ENCODE data around the gene TMEM185B.

DNA sequence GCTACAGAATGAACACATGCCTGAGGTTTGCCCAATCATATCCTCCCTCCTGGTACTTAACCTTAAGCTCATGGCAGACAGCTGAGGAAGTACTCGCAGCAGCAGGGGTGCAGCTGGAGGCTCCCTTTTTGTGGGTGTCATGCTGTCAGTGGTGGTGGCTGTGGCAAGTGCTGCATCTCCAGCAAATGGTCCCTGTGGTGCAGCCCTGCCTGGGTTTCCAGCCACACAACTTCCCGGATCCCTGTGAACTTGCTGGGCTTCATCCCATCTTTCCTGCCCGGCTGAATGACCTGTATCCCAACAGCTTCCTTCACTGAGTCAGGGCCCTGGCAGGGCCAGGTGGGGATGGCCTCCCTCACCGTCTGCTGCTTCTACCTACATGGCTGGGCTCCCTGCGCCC, 5.0 kb downstream of the TMEM185B start:
- TF ChIP-seq, protein P1, sequence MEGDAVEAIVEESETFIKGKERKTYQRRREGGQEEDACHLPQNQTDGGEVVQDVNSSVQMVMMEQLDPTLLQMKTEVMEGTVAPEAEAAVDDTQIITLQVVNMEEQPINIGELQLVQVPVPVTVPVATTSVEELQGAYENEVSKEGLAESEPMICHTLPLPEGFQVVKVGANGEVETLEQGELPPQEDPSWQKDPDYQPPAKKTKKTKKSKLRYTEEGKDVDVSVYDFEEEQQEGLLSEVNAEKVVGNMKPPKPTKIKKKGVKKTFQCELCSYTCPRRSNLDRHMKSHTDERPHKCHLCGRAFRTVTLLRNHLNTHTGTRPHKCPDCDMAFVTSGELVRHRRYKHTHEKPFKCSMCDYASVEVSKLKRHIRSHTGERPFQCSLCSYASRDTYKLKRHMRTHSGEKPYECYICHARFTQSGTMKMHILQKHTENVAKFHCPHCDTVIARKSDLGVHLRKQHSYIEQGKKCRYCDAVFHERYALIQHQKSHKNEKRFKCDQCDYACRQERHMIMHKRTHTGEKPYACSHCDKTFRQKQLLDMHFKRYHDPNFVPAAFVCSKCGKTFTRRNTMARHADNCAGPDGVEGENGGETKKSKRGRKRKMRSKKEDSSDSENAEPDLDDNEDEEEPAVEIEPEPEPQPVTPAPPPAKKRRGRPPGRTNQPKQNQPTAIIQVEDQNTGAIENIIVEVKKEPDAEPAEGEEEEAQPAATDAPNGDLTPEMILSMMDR (IDR thresholded peaks at IDR 0.05), result no peak
- TF ChIP-seq POLR2A (IDR thresholded peaks at IDR 0.05), result no peak

Data from thyroid gland (tissue), 4 donors.